Endothelial cell of umbilical vein (primary cell): ENCODE results near the gene GALNT2. TPM values are rescaled to one million over a fixed set of nuclear protein-coding genes. Genes with fewer than 3 reads are reported as not detected.

Experiments
- BruUV-seq: library from RNA; stranded (reverse); fragments of 400-500 nt; replicated peaks from 2 replicates; lab custom pipeline; 2021; lab: Mats Ljungman, UMichigan
- CTCF ChIA-PET: fragments of 300-600, 350-600 bp; sonication (Branson Sonifier 250); formaldehyde crosslinking; loops from one replicate; lab custom pipeline; 2021; ENCODE audit warnings: antibody characterized with exemption, inconsistent platforms; lab: Charles Lee
- POLR2A ChIA-PET: fragments of 300-600, 350-600 bp; sonication (Branson Sonifier 250); formaldehyde crosslinking; loops from one replicate; lab custom pipeline; 2021; ENCODE audit warnings: antibody characterized with exemption, inconsistent platforms; lab: Charles Lee
- DNase-seq: peaks from one replicate; pipeline ENCODE4 v3.0.0-alpha.2; 2011; ENCODE audit warnings: low read depth, low spot score
- FAIRE-seq: peaks from 2 replicates; lab custom pipeline; 2011; peaks lifted over from hg19 to GRCh38; lab: Jason Lieb, UNC
- H2AFZ ChIP-seq: 2 replicates; pipeline ENCODE4 v1.6.0; 2012; ENCODE audit warnings: low read depth, low read length, control low read depth, inconsistent platforms
- H3K27ac ChIP-seq: 2 replicates; pipeline ENCODE4 v1.5.1; 2011; ENCODE audit warnings: low read depth, mild to moderate bottlenecking, control low read depth, low read length, moderate library complexity; ENCODE audit not compliant: insufficient read depth
- H3K27me3 ChIP-seq, 2 experiments: 2 replicates each; pipeline versions ENCODE4 v1.6.0 to v1.6.1; 2011; ENCODE audit warnings: low read length in 2 of 2, mixed read lengths in 1 of 2; ENCODE audit not compliant: control insufficient read depth in 2 of 2, insufficient read depth in 2 of 2
- H3K36me3 ChIP-seq, 2 experiments: 2 replicates in 1 of 2; 3 replicates in 1 of 2; pipeline ENCODE4 v1.5.1; 2011; ENCODE audit warnings: low read length in 2 of 2, mild to moderate bottlenecking in 1 of 2, moderate library complexity in 1 of 2; ENCODE audit not compliant: control insufficient read depth in 2 of 2, insufficient read depth in 2 of 2; ENCODE audit errors: extremely low read depth in 1 of 2
- H3K4me1 ChIP-seq: 3 replicates; pipeline ENCODE4 v1.5.1; 2011; ENCODE audit warnings: mild to moderate bottlenecking, low read length; ENCODE audit not compliant: control insufficient read depth, insufficient read depth; ENCODE audit errors: extremely low read depth
- H3K4me2 ChIP-seq: 2 replicates; pipeline ENCODE4 v1.6.1; 2011; ENCODE audit warnings: low read length, control low read depth, mixed read lengths; ENCODE audit not compliant: insufficient read depth
- H3K4me3 ChIP-seq, 3 experiments: fragments of 200-600 bp in 1 of 3; sonication (generic), shearing (Covaris generic) in 1 of 3; replicated peaks in 1 of 3; 2 replicates each; pipeline ENCODE4 v1.5.1; 2011 to 2016; ENCODE audit warnings: control low read depth in 3 of 3, low read length in 3 of 3, mild to moderate bottlenecking in 2 of 3, inconsistent platforms in 1 of 3, low read depth in 1 of 3, moderate library complexity in 1 of 3; ENCODE audit not compliant: insufficient read depth in 1 of 3
- H3K79me2 ChIP-seq: 2 replicates; pipeline ENCODE4 v1.6.0; 2012; ENCODE audit warnings: low read length, inconsistent platforms; ENCODE audit not compliant: control insufficient read depth, insufficient read depth
- H3K9ac ChIP-seq: replicated peaks from 2 replicates; pipeline ENCODE3; 2011; ENCODE audit warnings: low read length, control low read depth; ENCODE audit not compliant: insufficient read depth; ENCODE audit errors: extremely low read depth
- H3K9me1 ChIP-seq: replicated peaks from 3 replicates; pipeline ENCODE4 v1.6.0; 2011; ENCODE audit warnings: mild to moderate bottlenecking, low read length; ENCODE audit not compliant: control insufficient read depth, insufficient read depth; ENCODE audit errors: extremely low read depth
- H3K9me3 ChIP-seq: replicated peaks from 2 replicates; pipeline ENCODE4 v1.5.1; 2012; ENCODE audit warnings: low read length, inconsistent platforms; ENCODE audit not compliant: control insufficient read depth, insufficient read depth
- H4K20me1 ChIP-seq: replicated peaks from 2 replicates; pipeline ENCODE3; 2011; ENCODE audit warnings: mild to moderate bottlenecking, low read length; ENCODE audit not compliant: control insufficient read depth, insufficient read depth; ENCODE audit errors: extremely low read depth
- CTCF ChIP-seq, 2 donors: IDR thresholded peaks; 1 replicate in 1 of 2; 2 replicates in 1 of 2; pipeline ENCODE4 v1.5.1; 2011; ENCODE audit warnings: low read length in 2 of 2, mild to moderate bottlenecking in 2 of 2, moderate library complexity in 2 of 2, control low read depth in 1 of 2, inconsistent platforms in 1 of 2, low read depth in 1 of 2; ENCODE audit not compliant: insufficient read depth in 1 of 2; ENCODE audit errors: extremely low read depth in 1 of 2
- FOS ChIP-seq: IDR thresholded peaks from 2 replicates; pipeline ENCODE4 v1.6.1; 2011; ENCODE audit warnings: mild to moderate bottlenecking, low read length, moderate library complexity, borderline replicate concordance; ENCODE audit not compliant: insufficient read depth
- MAX ChIP-seq: IDR thresholded peaks from 2 replicates; pipeline ENCODE4 v1.6.1; 2011; ENCODE audit not compliant: insufficient read depth, insufficient read length
- MYC ChIP-seq: IDR thresholded peaks from one replicate; pipeline ENCODE4 v1.6.1; 2011; ENCODE audit warnings: mild to moderate bottlenecking, low read depth, low read length
- POLR2AphosphoS5 ChIP-seq: IDR thresholded peaks from 2 replicates; pipeline ENCODE4 v1.6.1; 2012; ENCODE audit warnings: low read depth, mild to moderate bottlenecking, control low read depth, low read length, moderate library complexity; ENCODE audit not compliant: insufficient read depth
- dilution Hi-C: fragments of 300-500 bp; cut with MboI; formaldehyde crosslinking; loops from one replicate; pipeline ENCODE4 v1.15.0; 2019; ENCODE audit warnings: low sequenced_read_pairs; ENCODE audit not compliant: extremely low pct_ligation_motif_present
- intact Hi-C: fragments of 100-400 bp; cut with micrococcal nuclease; formaldehyde crosslinking; loops from one replicate; pipeline ENCODE4 v1.10.0; 2022
- polyA plus RNA-seq, 4 experiments: library from polyadenylated mRNA; depleted of rRNA in 3 of 4; stranded (reverse) in 3 of 4; unstranded in 1 of 4; fragments of >200 nt; gene quantifications; 2 replicates each; pipeline versions ENCODE4 v1.2.1 to v1.2.3, GENCODE V29; 2011 to 2012; ENCODE audit warnings: missing spikeins in 1 of 4
- total RNA-seq: library from RNA; stranded (reverse); gene quantifications from 2 replicates; pipeline ENCODE4 v1.2.3, GENCODE V29; 2021

Gene GALNT2
- total and polyA plus RNA-seq, 2 donors (not counting 3 experiments of a cell fraction or from before 2014, with no cell fraction given), result 56.3 to 77.5 TPM

GRCh38 chr1:230047114-230047865, 19.7 kb upstream of the GALNT2 start:
- Histone ChIP-seq H3K9ac (no peak overlapping the region), H3K36me3 (no peaks in the 10 kb centered on the region), H2AFZ (no peak overlapping the region), H3K79me2 (no peaks in the 10 kb centered on the region), H3K4me1 (no peaks in the 10 kb centered on the region), H3K9me3 (no peaks in the 10 kb centered on the region), H3K27ac (no peak overlapping the region), H3K9me1 (no peaks in the 10 kb centered on the region), H3K27me3 (peaks cover 8 to 12% of the 10 kb centered on the region in 2 experiments), H3K4me3 (no peak overlapping the region), H4K20me1 (no peaks in the 10 kb centered on the region), H3K4me2 (no peak overlapping the region)
- no peak for TF ChIP-seq MYC
- TF ChIP-seq MAX, result no peak
- TF ChIP-seq POLR2AphosphoS5, result no peak
- TF ChIP-seq FOS, result no peak
- no peak for TF ChIP-seq CTCF (IDR thresholded peaks at IDR 0.05; ENCODE audit: extremely low read depth in 1 of 2, insufficient read depth in 1 of 2, low read depth in 1 of 2, low read length in 2 of 2)
- dilution Hi-C loops (no loop called here), intact Hi-C loops (no loop called here)
- DNase-seq, result no peak
- POLR2A ChIA-PET, result no interaction called here
- no TSS peak for BruUV-seq
- FAIRE-seq, result no peak
- CTCF ChIA-PET, result no interaction called here
